K562 (cell line): Measurements from ENCODE around the gene ROBO2. TPM values are rescaled to one million over a fixed set of nuclear protein-coding genes. Genes with fewer than 3 reads are reported as not detected.

Source experiments
- ATAC-seq: fragments of 200-7000 bp; cut with Tn5 transposase; 3 replicates; pipeline ENCODE4 v1.9.1; 2020; ENCODE audit warnings: moderate library complexity
- BruUV-seq: library from RNA; stranded (reverse); fragments of 400-500 nt; replicated peaks from 2 replicates; lab custom pipeline; 2021; lab: Mats Ljungman, UMichigan
- CTCF ChIA-PET: fragments of 300-600 bp; formaldehyde crosslinking; extraction: SDS; loops from one replicate; lab custom pipeline; 2021; ENCODE audit warnings: low intra/inter-chr PET ratio; lab: Yijun Ruan, JAX
- POLR2A ChIA-PET: fragments of 300-600, 350-650 bp; sonication (Branson Sonifier 250); formaldehyde crosslinking; extraction: SDS; loops from one replicate; lab custom pipeline; 2021; ENCODE audit warnings: antibody characterized with exemption, inconsistent platforms; lab: Yijun Ruan, JAX
- DNase-seq, 4 experiments: peaks; one replicate each; pipeline versions ENCODE4 v3.0.0 to v3.0.0-alpha.2; 2011 to 2018; ENCODE audit warnings: low spot score in 3 of 4, mixed read lengths in 3 of 4; ENCODE audit errors: extremely low read depth in 1 of 4
- FAIRE-seq: peaks from 2 replicates; lab custom pipeline; 2011; peaks lifted over from hg19 to GRCh38; lab: Jason Lieb, UNC
- H2AFZ ChIP-seq: 2 replicates; pipeline ENCODE4 v1.6.0; 2011; ENCODE audit warnings: low read depth, low read length, control low read depth, inconsistent platforms
- H3K27ac ChIP-seq: fragments of 200-600 bp; 3 replicates; pipeline ENCODE4 v1.8.0; 2011; ENCODE audit warnings: low read depth, mild to moderate bottlenecking, control low read depth, inconsistent platforms, low read length, moderate library complexity, mixed read lengths; ENCODE audit errors: extremely low read depth
- H3K27me3 ChIP-seq, 2 experiments: fragments of 300-600 bp in 1 of 2; 2 replicates in 1 of 2; 3 replicates in 1 of 2; pipeline versions ENCODE4 v1.6.0 to v1.8.0; 2011; ENCODE audit warnings: inconsistent platforms in 2 of 2, low read length in 2 of 2, mild to moderate bottlenecking in 1 of 2, mixed read lengths in 1 of 2, moderate library complexity in 1 of 2; ENCODE audit not compliant: control insufficient read depth in 2 of 2, insufficient read depth in 2 of 2
- H3K36me3 ChIP-seq: fragments of 300-600 bp; 3 replicates; pipeline ENCODE4 v1.8.0; 2011; ENCODE audit warnings: mild to moderate bottlenecking, low read length, inconsistent platforms; ENCODE audit not compliant: control insufficient read depth, insufficient read depth
- H3K4me1 ChIP-seq, 2 experiments: fragments of 200-600 bp in 1 of 2; replicated peaks in 1 of 2; 2 replicates in 1 of 2; 3 replicates in 1 of 2; pipeline versions ENCODE4 v1.5.1 to v1.8.0; 2011; ENCODE audit warnings: inconsistent platforms in 2 of 2, low read length in 2 of 2, mild to moderate bottlenecking in 1 of 2, mixed read lengths in 1 of 2, moderate library complexity in 1 of 2; ENCODE audit not compliant: control insufficient read depth in 2 of 2, insufficient read depth in 2 of 2
- H3K4me2 ChIP-seq: 2 replicates; pipeline ENCODE4 v1.6.1; 2011; ENCODE audit warnings: low read length, control low read depth, inconsistent platforms, mixed read lengths; ENCODE audit not compliant: insufficient read depth
- H3K4me3 ChIP-seq: fragments of 200-600 bp; sonication (generic), shearing (Covaris generic); 2 replicates; pipeline ENCODE4 v1.5.1; 2016; ENCODE audit warnings: control low read depth, inconsistent platforms
- H3K79me2 ChIP-seq: fragments of 200-600 bp; 3 replicates; pipeline ENCODE4 v1.8.0; 2011; ENCODE audit warnings: low read length, inconsistent platforms; ENCODE audit not compliant: control insufficient read depth, insufficient read depth
- H3K9ac ChIP-seq, 2 experiments: 2 replicates each; pipeline versions ENCODE4 v1.6.0 to v1.6.1; 2011; ENCODE audit warnings: low read depth in 2 of 2, low read length in 2 of 2, control low read depth in 1 of 2, inconsistent platforms in 1 of 2, mild to moderate bottlenecking in 1 of 2, mixed read lengths in 1 of 2; ENCODE audit not compliant: insufficient read depth in 1 of 2
- H3K9me1 ChIP-seq: one replicate; pipeline ENCODE4 v1.6.0; 2011; ENCODE audit warnings: inconsistent platforms, mild to moderate bottlenecking, low read length, moderate library complexity; ENCODE audit not compliant: control insufficient read depth, insufficient read depth
- H3K9me3 ChIP-seq: replicated peaks from 2 replicates; pipeline ENCODE4 v1.5.1; 2011; ENCODE audit warnings: low read depth, low read length, inconsistent platforms; ENCODE audit not compliant: control insufficient read depth, insufficient read depth
- H4K20me1 ChIP-seq: replicated peaks from 2 replicates; pipeline ENCODE4 v1.6.1; 2011; ENCODE audit warnings: low read length, inconsistent platforms, mixed read lengths; ENCODE audit not compliant: control insufficient read depth, insufficient read depth
- ATF6 ChIP-seq: sonication (generic); formaldehyde crosslinking; IDR thresholded peaks from 2 replicates; pipeline ENCODE4 v1.4.0; 2020; ENCODE audit warnings: mild to moderate bottlenecking, missing genetic modification reagents
- BCL6 ChIP-seq: fragments of 250-450 bp; sonication (Bioruptor Pico); IDR thresholded peaks from 2 replicates; pipeline ENCODE4 v1.4.0; 2020
- CBX2 ChIP-seq: fragments of 200-600 bp; sonication (generic); IDR thresholded peaks from one replicate; pipeline ENCODE4 v1.6.1; 2012; ENCODE audit warnings: mild to moderate bottlenecking, low read length, inconsistent platforms; ENCODE audit not compliant: insufficient read depth, poor library complexity, severe bottlenecking
- CHAMP1 ChIP-seq: fragments of 450-650 bp; IDR thresholded peaks from 2 replicates; pipeline ENCODE4 v1.6.1; 2016; ENCODE audit warnings: mild to moderate bottlenecking
- HMBOX1 ChIP-seq: sonication (generic); IDR thresholded peaks from 2 replicates; pipeline ENCODE4 v1.6.1; 2016
- NUFIP1 ChIP-seq: fragments of 450-650 bp; IDR thresholded peaks from 2 replicates; pipeline ENCODE4 v1.6.1; 2018; ENCODE audit not compliant: partially characterized antibody
- PCBP2 ChIP-seq: fragments of 200-400 bp; formaldehyde crosslinking; IDR thresholded peaks from 2 replicates; pipeline ENCODE4 v1.6.1; 2018; ENCODE audit warnings: low read length, low read depth, mild to moderate bottlenecking, moderate library complexity; ENCODE audit not compliant: poor library complexity, severe bottlenecking
- PREB ChIP-seq: sonication (generic); formaldehyde crosslinking; IDR thresholded peaks from 2 replicates; pipeline ENCODE4 v1.8.1; 2023; ENCODE audit warnings: mild to moderate bottlenecking, missing genetic modification reagents
- RBM25 ChIP-seq: fragments of 200-400 bp; formaldehyde crosslinking; IDR thresholded peaks from 2 replicates; pipeline ENCODE4 v1.6.1; 2018; ENCODE audit warnings: low read length, low read depth, moderate library complexity; ENCODE audit not compliant: severe bottlenecking
- TAF1 ChIP-seq: IDR thresholded peaks from 2 replicates; pipeline ENCODE4 v1.6.1; 2011; ENCODE audit warnings: mild to moderate bottlenecking, low read length, moderate library complexity; ENCODE audit not compliant: insufficient read depth, control insufficient read depth, severe bottlenecking; ENCODE audit errors: extremely low read depth
- ZC3H4 ChIP-seq: sonication (generic); formaldehyde crosslinking; IDR thresholded peaks from 2 replicates; pipeline ENCODE4 v1.9.0; 2021; ENCODE audit warnings: missing genetic modification reagents, borderline replicate concordance
- ZNF165 ChIP-seq: fragments of 250-450 bp; sonication (Bioruptor Pico); IDR thresholded peaks from 2 replicates; pipeline ENCODE4 v1.4.0; 2020; ENCODE audit warnings: borderline replicate concordance
- ZNF395 ChIP-seq: fragments of 200-800 bp; sonication (Bioruptor generic); IDR thresholded peaks from 2 replicates; pipeline ENCODE4 v1.6.1; 2017; ENCODE audit warnings: missing genetic modification characterization, missing compliant biosample characterization
- WGBS: fragments of 100-300 bp; shearing (Covaris generic); methylation state at CpG from one replicate; pipeline ENCODE4 v1.1.6; 2016; ENCODE audit warnings: low coverage, mixed read lengths; ENCODE audit not compliant: insufficient coverage; ENCODE audit errors: missing lambda C conversion rate; 5-methylcytosine and 5-hydroxymethylcytosine counted together
- in situ Hi-C: fragments of 300-500 bp; cut with MboI; formaldehyde crosslinking; loops from 4 replicates; pipeline ENCODE4 v1.15.0; 2018; ENCODE audit warnings: inconsistent platforms, mixed read lengths
- intact Hi-C: fragments of 100-400 bp; cut with micrococcal nuclease; formaldehyde crosslinking; loops from 2 replicates; pipeline ENCODE4 v1.14.2; 2022
- polyA plus RNA-seq, 8 experiments: library from polyadenylated mRNA; depleted of rRNA in 4 of 8; stranded (reverse) in 5 of 8; unstranded in 3 of 8; fragments of >200 nt; fragmentation: Nextera tagmentation in 2 of 8; fragmentation: Illumina TruSeq in 1 of 8; extraction: Ambion mirVana in 2 of 8; extraction: Trizol in 1 of 8; gene quantifications; 2 replicates each; pipeline versions ENCODE4 v1.2.1 to v1.2.3, GENCODE V29; 2011 to 2014; ENCODE audit warnings: inconsistent platforms in 1 of 8, missing spikeins in 1 of 8
- total RNA-seq, 7 experiments: library from RNA; depleted of rRNA in 6 of 7; stranded (reverse); fragments of >200 nt in 6 of 7; fragmentation: Illumina TruSeq in 2 of 7; extraction: Trizol in 2 of 7; gene quantifications; 2 replicates each; pipeline versions ENCODE4 v1.2.1 to v1.2.3, GENCODE V29; 2011 to 2021; ENCODE audit warnings: low replicate concordance in 1 of 7

The ROBO2 gene
- total and polyA plus RNA-seq, 9 of the 15 experiments (the other 6 are each of a cell fraction or from before 2014, with no cell fraction given), result 0.84 to 3.0 (median 1.7) TPM

GRCh38 chr3:77577264-77577663 lies 537.4 kb downstream of the ROBO2 start (continued):
- TF ChIP-seq ATF6 (CRISPR knock-in tag), result no peak
- TF ChIP-seq ZNF165 (CRISPR knock-in tag), result no peak
- TF ChIP-seq CHAMP1, result no peak
- no peak for TF ChIP-seq BCL6 (CRISPR knock-in tag)
- TF ChIP-seq, all 486 proteins: peak for 0

GRCh38 chr3:77586216-77586615 lies 546.3 kb downstream of the ROBO2 start:
- Histone ChIP-seq H4K20me1 (no peaks in the 10 kb centered on the region), H3K4me3 (no peak overlapping the region), H3K9ac (no peak overlapping the region), H3K9me1 (no peaks in the 10 kb centered on the region), H3K79me2 (no peaks in the 10 kb centered on the region), H3K27me3 (no peaks in the 10 kb centered on the region), H3K9me3 (no peaks in the 10 kb centered on the region), H3K4me1 (no peaks in the 10 kb centered on the region), H3K36me3 (no peaks in the 10 kb centered on the region), H3K27ac (no peak overlapping the region), H2AFZ (no peak overlapping the region), H3K4me2 (no peak overlapping the region)
- ChIA-PET CTCF (no interaction called here), POLR2A (no interaction called here)
- DNase-seq (no peak), FAIRE-seq (no peak), ATAC-seq (no peak)
- intact Hi-C loops (no loop called here), in situ Hi-C loops (no loop called here)
- BruUV-seq, result no TSS peak
- WGBS, result 2% methylated on average over 4 of the region's 4 CpGs
- TF ChIP-seq PREB (CRISPR knock-in tag), result no peak
- no peak for TF ChIP-seq RBM25
- TF ChIP-seq ZC3H4, result no peak
- no peak for TF ChIP-seq ZNF395 (CRISPR knock-in tag)
- TF ChIP-seq HMBOX1, result no peak
- TF ChIP-seq PCBP2, result no peak
- no peak for TF ChIP-seq NUFIP1
- no peak for TF ChIP-seq CBX2
- no peak for TF ChIP-seq TAF1
